Ureter (tissue), 1 donor: Measurements from ENCODE around the gene PKN3. TPM values are rescaled to one million over a fixed set of nuclear protein-coding genes. Genes with fewer than 3 reads are reported as not detected.
"Not testable (repeated sequence)": the region's sequence is repeated elsewhere in the genome, so short reads cannot be mapped to it uniquely, and the experiment has no call there.

ENCODE experiments used
- DNase-seq: peaks from one replicate; pipeline ENCODE4 v3.0.0-alpha.2; 2020; ENCODE audit warnings: low spot score
- total RNA-seq: library from RNA; stranded (reverse); gene quantifications from one replicate; pipeline ENCODE4 v1.2.4, GENCODE V29; 2023
- donor health status: DM: yes; HTN: yes; CAD: no.

PKN3 gene
- total RNA-seq, 1 donor from 2014 or later: 11.1 TPM

- not testable (repeated sequence) for DNase-seq
These were observed 8.6 kb upstream of the PKN3 start for GRCh38 chr9:128693738-128694137.

DNA sequence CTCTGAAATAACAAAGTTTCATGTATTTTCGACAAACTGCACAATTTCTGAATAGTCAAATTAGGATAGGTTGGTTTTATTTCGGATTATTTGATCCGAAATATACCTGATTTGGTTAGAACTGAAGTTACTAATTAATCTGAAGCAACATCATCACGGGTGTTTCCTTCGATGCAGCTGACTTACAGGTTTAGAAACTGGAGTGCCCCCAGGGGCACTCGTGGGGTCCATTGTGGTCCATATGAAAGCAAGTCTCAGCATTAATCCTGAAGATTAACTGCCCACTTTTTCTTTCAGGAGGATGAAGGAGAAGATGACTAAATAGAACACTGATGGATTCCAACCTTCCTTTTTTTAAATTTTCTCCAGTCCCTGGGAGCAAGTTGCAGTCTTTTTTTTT is 8.0 kb upstream of the PKN3 start:
- no peak for DNase-seq

- DNase-seq: no peak
These were observed 5.2 kb upstream of the PKN3 start for GRCh38 chr9:128696923-128697707.

GRCh38 chr9:128699096-128699795 is 3.1 kb upstream of the PKN3 start:
- not testable (repeated sequence) for DNase-seq

DNA sequence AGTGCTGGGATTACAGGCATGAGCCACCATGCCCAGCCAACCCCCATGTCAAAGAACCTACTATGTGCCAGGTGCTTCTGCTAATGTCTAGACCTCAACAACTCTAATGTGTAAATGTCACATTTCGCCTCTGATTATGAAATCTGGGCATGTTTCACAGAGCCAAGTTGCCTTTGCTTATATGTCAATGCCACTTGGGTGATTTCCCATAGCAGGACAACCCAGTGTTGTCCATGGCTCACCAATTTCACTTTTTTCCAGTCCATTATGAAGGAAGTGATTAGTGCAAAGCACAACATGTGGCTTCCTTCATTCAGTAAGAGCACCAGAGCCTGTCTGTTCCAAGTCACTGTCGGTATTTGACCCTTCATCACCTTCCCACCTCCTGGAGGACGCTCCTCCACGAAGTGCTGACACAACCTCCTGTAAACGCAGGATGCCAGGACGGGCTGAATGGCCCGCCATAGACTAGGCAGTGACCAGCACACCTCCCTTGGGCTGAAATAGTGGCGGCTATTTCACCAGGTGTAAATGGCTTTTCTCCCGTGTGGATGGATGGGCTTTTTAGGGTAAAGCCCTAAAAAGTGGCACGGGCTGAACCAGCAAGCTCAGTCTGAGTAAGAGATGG is 962 bp upstream of the PKN3 start:
- no peak for DNase-seq

- DNase-seq: no peak
These were observed 779 bp downstream of the PKN3 start for GRCh38 chr9:128702949-128703615.

GRCh38 chr9:128703616-128704355 is 1.5 kb downstream of the PKN3 start:
- no peak for DNase-seq

GRCh38 chr9:128704356-128704670 is 2.0 kb downstream of the PKN3 start:
- no peak for DNase-seq

GRCh38 chr9:128705051-128705965 is 3.0 kb downstream of the PKN3 start:
- no peak for DNase-seq

DNA sequence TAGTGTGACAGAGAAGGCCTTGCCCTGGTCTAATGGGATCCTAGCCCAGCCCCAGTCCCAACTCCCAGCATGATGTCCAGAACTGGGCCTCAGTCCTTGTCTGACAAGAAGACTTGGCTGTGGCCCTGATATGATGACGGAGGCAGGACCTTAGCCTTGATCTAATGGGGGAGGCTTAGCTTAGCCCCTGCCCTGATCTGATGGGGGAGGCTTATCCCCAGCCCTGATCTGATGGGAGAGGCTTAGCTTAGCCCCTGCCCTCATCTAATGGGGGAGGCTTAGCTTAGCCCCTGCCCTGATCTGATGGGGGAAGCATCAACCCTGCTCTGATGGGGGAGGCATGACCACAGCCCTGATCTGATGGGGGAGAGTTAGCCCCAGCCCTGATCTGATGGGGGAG is 3.7 kb downstream of the PKN3 start:
- DNase-seq: no peak

DNA sequence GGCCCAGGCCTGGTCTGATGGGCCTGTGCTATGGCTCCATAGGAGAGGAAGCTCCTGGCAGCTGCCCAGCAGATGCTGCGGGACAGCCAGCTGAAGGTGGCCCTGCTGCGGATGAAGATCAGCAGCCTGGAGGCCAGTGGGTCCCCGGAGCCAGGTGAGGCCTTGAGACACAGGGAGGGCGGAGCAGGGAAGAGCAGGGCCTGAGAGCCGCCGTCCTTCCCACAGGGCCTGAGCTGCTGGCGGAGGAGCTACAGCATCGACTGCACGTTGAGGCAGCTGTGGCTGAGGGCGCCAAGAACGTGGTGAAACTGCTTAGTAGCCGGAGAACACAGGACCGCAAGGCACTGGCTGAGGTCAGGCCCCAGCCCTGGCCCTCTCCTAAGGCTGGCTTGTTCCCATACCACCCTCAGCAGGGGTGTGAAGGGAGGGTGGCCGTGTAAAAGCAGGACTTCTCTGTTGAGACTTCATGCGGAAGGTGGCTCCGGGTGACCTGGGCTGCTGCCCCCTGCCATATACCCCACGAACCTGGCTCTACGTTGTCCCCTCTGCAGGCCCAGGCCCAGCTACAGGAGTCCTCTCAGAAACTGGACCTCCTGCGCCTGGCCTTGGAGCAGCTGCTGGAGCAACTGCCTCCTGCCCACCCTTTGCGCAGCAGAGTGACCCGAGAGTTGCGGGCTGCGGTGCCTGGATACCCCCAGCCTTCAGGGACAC is 4.5 kb downstream of the PKN3 start:
- no peak for DNase-seq

DNA sequence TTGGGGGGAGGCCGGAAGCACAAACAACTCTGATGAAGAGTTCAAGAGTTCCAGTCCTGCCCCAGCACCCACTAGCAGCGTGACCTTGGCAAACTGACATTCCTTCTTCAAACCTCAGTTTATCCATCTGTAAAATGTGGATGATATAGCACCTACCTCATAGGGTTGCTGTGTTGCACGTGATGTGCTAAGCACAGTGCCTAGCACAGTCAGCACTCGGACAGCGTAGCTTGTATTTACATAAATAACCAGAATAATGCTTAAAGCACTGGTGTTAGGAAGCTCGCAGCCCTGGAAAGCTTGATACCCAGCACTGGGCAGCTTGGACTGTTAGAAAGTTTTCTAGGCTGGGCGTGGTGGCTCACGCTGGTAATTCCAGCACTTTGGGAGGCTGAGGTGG is 5.1 kb downstream of the PKN3 start:
- no peak for DNase-seq

GRCh38 chr9:128712451-128713410 is 10.4 kb downstream of the PKN3 start:
- no peak for DNase-seq

DNA sequence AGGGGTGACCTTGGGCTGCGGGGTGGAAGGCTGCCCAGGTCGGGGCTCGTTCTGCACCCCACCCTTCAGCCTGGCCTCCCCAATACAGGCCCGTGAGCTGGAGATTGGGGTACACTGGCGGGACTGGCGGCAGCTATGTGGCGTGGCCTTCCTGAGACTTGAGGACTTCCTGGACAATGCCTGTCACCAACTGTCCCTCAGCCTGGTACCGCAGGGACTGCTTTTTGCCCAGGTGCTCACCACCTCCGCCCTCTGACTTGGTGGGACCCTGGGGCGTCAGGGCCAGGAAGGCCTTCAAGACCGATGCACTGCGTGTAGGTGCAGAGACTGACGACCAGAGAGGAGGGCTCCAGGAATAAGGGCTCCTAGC is 11.1 kb downstream of the PKN3 start:
- no peak for DNase-seq

DNA sequence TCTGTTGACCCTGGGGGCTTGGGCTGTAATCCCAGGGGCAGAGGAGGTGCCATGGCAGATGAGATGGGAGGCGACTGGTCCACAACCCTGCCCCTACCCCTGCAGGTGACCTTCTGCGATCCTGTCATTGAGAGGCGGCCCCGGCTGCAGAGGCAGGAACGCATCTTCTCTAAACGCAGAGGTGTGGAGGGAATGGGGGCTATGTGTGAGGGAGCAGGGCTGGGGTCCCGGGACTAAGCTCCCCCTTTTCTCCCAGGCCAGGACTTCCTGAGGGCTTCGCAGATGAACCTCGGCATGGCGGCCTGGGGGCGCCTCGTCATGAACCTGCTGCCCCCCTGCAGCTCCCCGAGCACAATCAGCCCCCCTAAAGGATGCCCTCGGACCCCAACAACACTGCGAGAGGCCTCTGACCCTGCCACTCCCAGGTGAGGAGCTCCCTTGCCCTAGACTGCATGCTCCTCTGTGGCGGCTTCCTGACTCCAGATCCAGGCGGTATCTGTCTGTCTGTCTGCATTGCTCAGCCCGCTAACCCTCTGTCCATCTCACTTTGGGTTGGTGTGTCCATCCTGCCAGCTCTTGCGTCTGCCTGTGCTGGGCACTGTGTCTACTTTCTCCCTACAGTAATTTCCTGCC is 11.8 kb downstream of the PKN3 start:
- DNase-seq: no peak

- DNase-seq: no peak
These were observed 12.5 kb downstream of the PKN3 start for GRCh38 chr9:128714586-128715435.

DNA sequence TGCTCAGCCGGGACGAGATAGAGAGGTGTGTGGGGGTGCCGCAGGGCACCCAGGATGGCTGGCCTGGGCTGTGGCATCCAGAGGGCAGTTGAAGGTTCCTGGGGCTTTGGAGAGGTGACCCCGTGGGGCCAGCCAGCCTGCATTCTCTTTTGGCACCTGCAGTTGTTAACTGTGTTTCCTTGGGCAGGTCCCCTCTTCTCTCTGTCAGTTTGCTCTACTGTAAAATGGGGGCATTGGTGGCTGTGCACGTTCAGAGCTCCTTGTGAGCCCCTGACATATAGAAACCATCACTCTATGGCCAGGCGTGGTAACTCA is 13.1 kb downstream of the PKN3 start:
- DNase-seq: no peak
